Stimulated activated CD4-positive, alpha-beta T cell treated with anti-CD3 and anti-CD28 coated beads, Interleukin-1b, Interleukin-23, amount 100 ng/mL, for 48 hours (primary cell): ENCODE measurements around the gene SEMA6A.

Experiments used
- DNase-seq: peaks from one replicate; pipeline ENCODE4 v3.0.0-alpha.2; 2020

Gene SEMA6A

GRCh38 chr5:116455061-116455460 lies 119.6 kb downstream of the SEMA6A start:
- no peak for DNase-seq

- DNase-seq, result no peak
Observed at GRCh38 chr5:116454417-116454927, 120.2 kb downstream of the SEMA6A start.

GRCh38 chr5:116453988-116454411 lies 120.6 kb downstream of the SEMA6A start:
- DNase-seq, result no peak

GRCh38 chr5:116452774-116453368 lies 121.8 kb downstream of the SEMA6A start:
- no peak for DNase-seq

GRCh38 chr5:116451905-116452450 lies 122.6 kb downstream of the SEMA6A start:
- DNase-seq, result no peak

GRCh38 chr5:116451066-116451465 lies 123.6 kb downstream of the SEMA6A start:
- DNase-seq, result no peak

- DNase-seq, result no peak
Observed at GRCh38 chr5:116449458-116449857, 125.2 kb downstream of the SEMA6A start.

- no peak for DNase-seq
Observed at GRCh38 chr5:116448870-116449427, 125.7 kb downstream of the SEMA6A start.

- no peak for DNase-seq
Observed at GRCh38 chr5:116448450-116448849, 126.2 kb downstream of the SEMA6A start.

GRCh38 chr5:116446356-116447005 lies 128.1 kb downstream of the SEMA6A start:
- no peak for DNase-seq

- DNase-seq, result no peak
Observed at GRCh38 chr5:116445311-116445710, 129.3 kb downstream of the SEMA6A start.

GRCh38 chr5:116444373-116445295 lies 130.0 kb downstream of the SEMA6A start:
- DNase-seq, result no peak

- no peak for DNase-seq
Observed at GRCh38 chr5:116442931-116443551, 131.6 kb downstream of the SEMA6A start.

GRCh38 chr5:116442095-116442534 lies 132.5 kb downstream of the SEMA6A start:
- DNase-seq, result no peak

GRCh38 chr5:116441223-116441622 lies 133.4 kb downstream of the SEMA6A start:
- DNase-seq, result no peak

GRCh38 chr5:116440457-116441001 lies 134.1 kb downstream of the SEMA6A start:
- DNase-seq, result no peak

- no peak for DNase-seq
Observed at GRCh38 chr5:116439905-116440304, 134.7 kb downstream of the SEMA6A start.

- DNase-seq, result no peak
Observed at GRCh38 chr5:116438979-116439554, 135.6 kb downstream of the SEMA6A start.

GRCh38 chr5:116437922-116438578 lies 136.6 kb downstream of the SEMA6A start:
- no peak for DNase-seq

- no peak for DNase-seq
Observed at GRCh38 chr5:116437351-116437705, 137.3 kb downstream of the SEMA6A start.
